GM12878 (cell line): ENCODE measurements around the gene NKAIN1.

Experiments used
- ETV6 ChIP-seq, 2 experiments: fragments of 450-650 bp in 1 of 2; IDR thresholded peaks in 1 of 2; conservative IDR thresholded peaks in 1 of 2; 2 replicates each; pipeline ENCODE4 v1.6.1; 2014; ENCODE audit warnings: antibody characterized with exemption in 1 of 2, borderline replicate concordance in 1 of 2, low read depth in 1 of 2, mild to moderate bottlenecking in 1 of 2, moderate library complexity in 1 of 2
- EZH2 ChIP-seq: IDR thresholded peaks from 2 replicates; pipeline ENCODE4 v1.6.1; 2012; ENCODE audit warnings: low read depth, mild to moderate bottlenecking, control low read depth, inconsistent platforms, low read length, borderline replicate concordance; ENCODE audit not compliant: control insufficient read depth
- GABPA ChIP-seq: IDR thresholded peaks from 2 replicates; pipeline ENCODE4 v1.6.1; 2014; ENCODE audit warnings: antibody characterized with exemption, low read depth, mild to moderate bottlenecking, inconsistent platforms
- MAX ChIP-seq: IDR thresholded peaks from 2 replicates; pipeline ENCODE4 v1.6.1; 2012; ENCODE audit warnings: low read depth, low read length, improper control_type of control experiment
- RAD21 ChIP-seq: IDR thresholded peaks from 2 replicates; pipeline ENCODE4 v1.6.1; 2011; ENCODE audit warnings: mild to moderate bottlenecking, low read depth, low read length, moderate library complexity; ENCODE audit not compliant: insufficient read depth
- SIX5 ChIP-seq: IDR thresholded peaks from 2 replicates; pipeline ENCODE4 v1.6.1; 2011; ENCODE audit warnings: mild to moderate bottlenecking, low read depth, low read length, moderate library complexity; ENCODE audit not compliant: severe bottlenecking
- SP1 ChIP-seq: IDR thresholded peaks from one replicate; pipeline ENCODE4 v1.6.1; 2011; ENCODE audit warnings: low read depth, low read length

DNA sequence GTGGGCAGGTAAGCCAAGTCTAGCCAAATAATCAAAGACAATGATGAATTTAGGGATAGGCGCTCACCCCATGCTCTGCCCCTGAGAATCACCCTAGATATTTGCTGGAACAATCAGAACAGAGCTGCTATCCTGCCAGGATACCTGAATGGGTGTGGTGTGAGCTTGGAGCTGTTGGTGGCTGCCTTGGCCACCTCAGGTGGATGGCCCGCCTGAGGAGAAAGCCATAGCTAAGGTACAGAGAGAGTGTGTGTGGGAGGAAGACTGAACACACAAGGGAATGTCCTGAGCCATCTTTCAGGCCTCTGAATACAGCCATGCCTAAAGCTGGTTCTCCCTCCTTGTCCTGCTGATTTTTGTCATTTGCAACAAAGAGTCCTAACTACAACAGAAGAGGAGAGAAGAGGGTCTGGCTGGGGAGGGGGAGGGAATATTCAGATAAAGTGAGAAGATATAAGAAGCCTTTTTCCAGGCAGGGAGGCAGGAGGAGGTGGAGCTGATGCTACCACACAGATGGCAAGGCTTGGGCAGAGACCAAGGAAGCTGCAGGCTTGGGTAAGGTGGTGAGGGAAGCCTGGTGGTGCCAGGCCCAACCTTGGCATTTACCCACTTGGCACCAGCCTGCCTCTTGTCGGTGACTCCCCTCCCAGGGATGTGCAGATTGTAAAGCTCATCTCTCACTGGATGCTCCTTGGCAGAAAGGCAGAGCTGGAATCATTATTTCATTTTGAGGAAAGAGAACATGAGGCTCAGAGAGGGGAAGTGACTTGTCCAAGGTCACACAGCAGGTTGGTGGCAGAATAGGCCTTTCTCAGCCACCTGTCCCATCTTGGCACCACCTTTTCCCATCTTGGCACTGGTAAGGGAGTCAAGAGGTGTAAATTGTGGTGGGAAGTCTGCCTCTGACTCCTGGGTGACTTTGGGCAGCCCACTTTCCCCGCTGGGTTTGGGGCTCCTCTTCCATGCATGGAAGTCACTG lies 49.7 kb downstream of the NKAIN1 start:
- no peak for TF ChIP-seq SIX5
- TF ChIP-seq ETV6 (conservative IDR thresholded peaks at IDR 0.05 in 1 of 2, IDR thresholded peaks at IDR 0.05 in 1 of 2; ENCODE audit: borderline replicate concordance in 1 of 2, low read depth in 1 of 2) = no peak
- no peak for TF ChIP-seq SP1
- TF ChIP-seq RAD21 = no peak
- TF ChIP-seq EZH2 = no peak
- no peak for TF ChIP-seq GABPA
- TF ChIP-seq MAX = no peak
